CD4-positive, alpha-beta T cell treated with Interleukin-1 beta for 1 hour (primary cell): ENCODE measurements around the gene ZNF407.

Experiments
- DNase-seq, 2 donors: peaks; one replicate each; pipeline ENCODE4 v3.0.0-alpha.2; 2020 to 2022

The ZNF407 gene

DNA sequence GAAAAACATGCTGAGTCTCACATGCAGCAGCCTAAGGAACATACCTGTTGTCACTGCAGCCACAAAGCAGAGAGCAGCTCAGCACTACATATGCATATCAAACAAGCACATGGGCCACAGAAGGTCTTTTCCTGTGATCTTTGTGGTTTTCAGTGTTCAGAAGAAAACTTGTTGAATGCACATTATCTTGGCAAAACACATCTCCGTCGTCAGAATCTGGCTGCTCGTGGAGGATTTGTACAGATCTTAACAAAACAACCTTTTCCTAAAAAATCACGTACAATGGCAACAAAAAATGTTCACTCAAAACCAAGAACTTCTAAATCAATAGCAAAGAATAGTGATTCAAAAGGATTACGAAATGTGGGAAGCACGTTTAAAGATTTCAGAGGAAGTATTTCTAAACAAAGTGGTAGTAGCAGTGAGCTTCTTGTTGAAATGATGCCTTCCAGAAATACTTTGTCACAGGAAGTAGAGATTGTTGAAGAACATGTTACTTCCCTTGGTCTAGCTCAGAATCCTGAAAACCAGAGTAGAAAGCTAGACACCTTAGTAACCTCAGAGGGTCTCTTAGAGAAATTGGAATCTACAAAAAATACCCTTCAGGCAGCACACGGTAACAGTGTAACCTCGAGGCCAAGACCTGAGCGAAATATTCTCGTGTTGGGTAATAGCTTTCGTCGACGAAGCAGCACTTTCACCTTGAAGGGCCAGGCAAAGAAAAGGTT lies 34.1 kb downstream of the ZNF407 start:
- peak in 1 of 2 donors; percentile 22 for DNase-seq

DNA sequence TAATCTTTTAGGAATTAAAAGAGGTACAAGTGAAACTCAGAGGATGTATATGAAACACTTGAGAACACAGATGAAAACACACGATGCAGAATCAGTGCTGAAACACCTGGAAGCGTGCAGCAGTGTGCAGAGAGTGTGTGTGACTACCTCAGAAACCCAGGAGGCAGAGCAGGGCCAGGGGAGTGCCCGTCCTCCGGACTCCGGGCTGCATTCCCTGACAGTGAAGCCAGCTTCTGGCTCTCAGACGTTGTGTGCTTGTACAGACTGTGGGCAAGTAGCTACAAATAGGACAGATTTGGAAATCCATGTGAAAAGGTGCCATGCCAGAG lies 34.6 kb downstream of the ZNF407 start:
- DNase-seq: no peak

DNA sequence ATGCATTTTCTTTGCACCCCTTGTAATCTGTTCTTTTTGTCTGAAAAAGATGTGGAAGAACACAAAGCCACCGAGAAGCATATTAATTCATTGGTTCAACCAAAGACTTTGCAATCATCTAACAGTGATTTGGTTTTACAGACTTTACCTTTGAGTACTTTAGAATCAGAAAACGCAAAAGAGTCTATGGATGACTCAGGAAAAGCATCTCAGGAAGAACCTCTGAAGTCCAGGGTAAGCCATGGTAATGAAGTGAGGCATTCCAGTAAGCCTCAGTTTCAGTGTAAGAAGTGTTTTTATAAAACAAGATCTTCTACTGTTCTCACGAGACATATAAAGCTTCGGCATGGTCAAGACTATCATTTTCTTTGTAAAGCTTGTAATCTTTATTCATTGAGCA lies 35.2 kb downstream of the ZNF407 start:
- DNase-seq: no peak

DNA sequence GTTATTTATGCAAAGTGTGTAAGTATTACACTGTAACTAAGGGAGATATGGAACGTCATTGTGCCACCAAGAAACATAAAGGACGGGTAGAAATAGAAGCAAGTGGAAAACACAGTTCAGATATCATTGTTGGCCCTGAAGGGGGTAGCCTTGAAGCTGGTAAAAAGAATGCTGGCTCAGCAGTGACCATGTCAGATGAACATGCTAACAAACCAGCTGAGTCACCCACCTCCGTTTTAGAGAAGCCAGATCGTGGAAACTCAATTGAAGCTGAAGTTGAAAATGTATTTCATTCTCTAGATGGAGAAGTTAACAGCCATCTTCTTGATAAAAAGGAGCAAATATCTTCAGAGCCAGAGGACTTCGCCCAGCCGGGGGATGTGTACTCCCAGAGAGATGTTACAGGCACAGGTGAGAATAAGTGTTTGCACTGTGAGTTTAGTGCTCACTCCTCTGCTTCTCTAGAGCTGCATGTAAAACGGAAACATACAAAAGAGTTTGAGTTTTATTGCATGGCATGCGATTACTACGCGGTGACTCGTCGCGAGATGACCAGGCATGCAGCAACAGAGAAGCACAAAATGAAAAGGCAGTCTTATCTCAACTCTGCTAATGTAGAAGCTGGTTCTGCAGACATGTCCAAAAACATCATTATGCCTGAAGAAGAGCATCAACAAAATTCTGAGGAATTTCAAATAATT lies 36.1 kb downstream of the ZNF407 start:
- DNase-seq: no peak

DNA sequence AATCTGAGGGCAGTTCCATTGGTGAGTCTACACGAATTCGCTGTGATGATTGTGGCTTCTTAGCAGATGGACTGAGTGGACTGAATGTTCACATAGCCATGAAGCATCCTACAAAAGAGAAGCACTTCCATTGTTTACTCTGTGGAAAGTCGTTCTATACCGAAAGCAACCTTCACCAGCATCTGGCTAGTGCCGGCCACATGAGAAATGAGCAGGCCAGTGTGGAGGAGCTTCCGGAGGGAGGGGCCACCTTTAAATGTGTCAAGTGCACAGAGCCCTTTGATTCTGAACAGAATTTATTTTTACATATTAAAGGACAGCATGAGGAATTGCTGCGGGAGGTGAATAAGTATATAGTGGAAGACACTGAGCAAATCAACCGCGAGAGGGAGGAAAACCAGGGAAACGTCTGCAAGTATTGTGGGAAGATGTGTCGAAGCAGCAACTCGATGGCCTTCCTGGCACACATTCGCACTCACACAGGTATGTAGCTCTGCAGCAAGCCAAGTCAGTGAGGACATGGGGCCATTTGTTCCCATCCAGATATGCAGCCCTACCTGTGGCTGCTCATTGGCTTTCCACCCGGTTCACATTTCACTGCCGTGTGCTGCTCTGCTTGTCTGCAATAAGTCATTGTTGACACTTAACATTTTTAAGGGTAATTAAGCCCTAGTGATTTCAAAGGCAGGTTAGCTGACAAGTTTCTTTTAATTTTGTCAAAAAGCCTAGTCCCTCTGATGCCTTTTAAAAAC lies 37.7 kb downstream of the ZNF407 start:
- DNase-seq: no peak

DNA sequence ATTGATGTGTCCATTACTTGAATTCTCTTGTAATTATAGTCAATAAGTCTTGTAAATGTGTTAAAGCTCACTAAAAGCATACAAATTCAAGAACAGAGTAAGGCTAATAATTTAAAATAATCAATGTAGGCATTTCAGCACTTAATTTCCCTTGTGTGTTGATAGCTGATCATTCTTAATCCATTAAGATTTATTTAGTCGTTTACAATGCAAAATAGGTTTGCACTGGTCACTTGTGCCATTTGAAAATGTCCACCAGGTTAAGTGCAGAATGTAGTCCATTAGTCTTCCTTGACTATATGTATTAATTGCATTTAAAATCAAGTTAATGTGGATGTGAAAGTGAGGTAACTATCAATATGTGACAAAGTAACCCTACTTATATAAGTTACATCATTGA lies 39.4 kb downstream of the ZNF407 start:
- no peak for DNase-seq

DNA sequence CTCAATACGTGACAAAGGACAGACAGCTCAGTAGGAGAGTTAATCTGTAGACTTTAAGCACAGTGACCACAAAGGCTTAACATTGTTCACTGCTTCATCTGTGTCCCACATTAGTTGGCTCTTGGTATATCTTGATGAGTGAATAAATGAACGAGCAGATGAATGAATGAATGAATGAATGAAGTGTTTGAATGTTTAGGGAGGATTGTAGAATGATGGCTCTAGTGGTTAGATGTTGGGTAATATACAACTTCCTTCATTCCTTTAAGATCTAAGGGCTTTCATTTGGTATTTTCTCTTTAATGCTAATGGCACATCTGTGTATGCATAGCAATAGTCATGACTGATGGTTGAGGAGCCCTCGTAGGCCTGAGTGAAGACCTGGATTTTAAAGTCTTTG lies 40.5 kb downstream of the ZNF407 start:
- no peak for DNase-seq

DNA sequence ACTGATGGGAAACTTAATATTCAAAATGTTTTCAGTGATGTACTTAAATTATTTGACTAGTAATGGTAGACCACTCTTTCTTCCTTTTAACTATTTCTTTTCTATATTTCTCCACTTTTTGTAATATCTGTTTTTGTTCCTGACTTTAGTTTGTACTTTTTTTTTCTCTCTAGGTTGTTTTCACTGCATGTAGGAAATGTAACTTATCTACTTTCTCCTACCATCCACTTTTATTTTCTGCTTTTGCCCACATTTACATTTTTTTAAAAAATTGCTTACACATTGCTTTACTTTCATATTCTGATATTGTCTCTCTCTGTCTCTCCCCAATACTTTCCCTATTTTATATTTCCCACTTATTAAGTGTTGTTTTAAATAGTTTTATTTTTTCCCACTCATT lies 47.0 kb downstream of the ZNF407 start:
- no peak for DNase-seq

DNA sequence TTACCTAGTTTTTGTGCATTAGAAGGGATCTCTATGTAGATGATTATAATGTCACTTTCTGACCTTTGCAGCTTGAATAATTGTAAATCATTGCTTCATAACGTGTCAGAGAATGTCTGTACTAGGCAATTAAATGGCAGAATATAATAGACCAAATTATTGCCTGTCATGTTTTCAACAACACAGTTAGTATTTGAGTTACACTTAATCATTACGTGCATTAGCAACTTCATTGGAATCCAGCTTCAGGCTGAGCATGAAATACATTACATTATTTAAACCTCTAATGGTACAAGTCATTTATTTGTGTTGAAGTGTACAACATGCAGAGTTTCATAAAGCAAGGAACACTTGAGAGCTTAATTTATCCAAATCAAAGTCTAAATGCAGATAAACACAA lies 48.0 kb downstream of the ZNF407 start:
- DNase-seq: no peak

DNA sequence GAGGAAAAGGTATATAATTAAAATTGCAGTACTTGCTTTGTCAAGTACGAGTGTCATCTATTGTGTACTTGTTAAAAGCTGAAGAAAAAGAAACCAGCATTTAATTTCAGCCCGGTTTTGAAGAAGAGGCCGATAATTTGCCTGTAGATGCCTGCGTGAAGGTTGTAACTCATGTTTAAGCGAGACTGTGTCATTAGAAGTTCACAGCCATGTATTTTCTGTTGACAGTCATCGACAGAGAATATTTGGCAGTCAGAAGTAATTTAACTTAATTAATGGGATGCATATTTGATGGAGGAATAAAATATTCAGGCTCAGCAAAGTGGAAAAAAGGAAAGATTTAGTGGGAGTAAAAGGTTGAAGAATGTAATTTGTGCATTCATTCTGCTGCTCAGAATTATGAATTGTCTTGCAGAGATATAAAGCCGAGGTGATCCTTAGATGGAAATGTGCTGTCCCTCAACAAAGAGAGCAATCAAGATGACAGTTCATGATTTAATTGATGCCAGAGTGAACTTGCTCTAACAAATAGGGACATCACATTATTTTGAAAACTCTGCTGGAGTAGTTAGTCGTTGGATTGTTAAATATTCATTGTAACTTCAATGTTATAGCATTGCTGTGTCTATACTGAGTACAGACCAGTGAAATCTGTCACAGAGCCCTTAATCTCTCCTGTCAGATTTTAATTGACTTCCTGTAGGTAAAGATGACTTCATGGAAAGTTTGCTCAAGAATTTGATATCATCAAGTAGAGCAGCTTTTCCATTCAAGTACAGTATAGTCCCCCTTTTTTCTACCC lies 53.9 kb downstream of the ZNF407 start:
- DNase-seq: no peak

DNA sequence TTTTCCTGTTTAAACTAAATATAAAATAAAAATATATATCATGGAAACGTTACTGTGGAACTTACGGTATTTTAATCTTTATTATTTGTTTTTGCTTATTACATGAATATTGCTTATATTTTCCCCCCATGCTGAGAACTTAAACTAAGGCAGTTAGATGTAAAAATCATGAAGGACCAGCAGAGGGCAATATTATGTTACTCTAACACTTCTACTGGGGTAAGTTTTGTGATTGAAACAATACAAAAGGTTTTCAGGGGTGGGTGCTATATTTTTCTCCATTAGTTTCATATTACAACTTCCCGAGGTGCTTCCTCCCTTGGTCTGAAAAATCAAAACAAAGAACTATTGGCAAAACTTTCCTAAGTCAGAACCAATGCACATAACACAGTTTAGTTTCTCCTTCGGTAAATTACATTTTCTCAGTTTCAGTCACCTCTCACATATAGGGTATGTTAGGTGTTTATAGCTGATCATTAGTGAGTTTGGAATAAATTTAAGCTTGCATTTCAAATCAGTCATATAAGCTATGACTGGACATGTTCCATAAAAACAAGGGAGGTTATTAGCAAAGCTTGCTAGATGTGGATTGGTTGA lies 54.8 kb downstream of the ZNF407 start:
- DNase-seq: peak in 1 of 2 donors; percentile 48

DNA sequence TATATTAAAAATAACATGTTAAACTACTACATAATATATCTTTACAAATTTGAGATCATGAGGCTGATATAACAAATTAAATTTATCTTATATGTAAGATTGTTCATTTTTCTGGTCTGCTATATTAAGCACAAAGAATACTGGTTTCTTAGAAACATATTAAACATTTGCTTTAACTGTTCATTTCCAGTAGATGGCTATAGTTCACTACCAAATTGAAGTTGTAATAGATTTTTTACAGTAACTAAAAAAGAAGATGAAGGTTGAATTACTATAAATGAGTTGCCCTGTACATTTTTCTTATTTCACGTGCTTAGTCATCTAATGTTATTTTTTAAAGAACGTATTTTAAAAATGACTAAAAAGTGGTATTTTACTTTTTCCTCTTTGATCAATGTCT lies 57.0 kb downstream of the ZNF407 start:
- DNase-seq: no peak

DNA sequence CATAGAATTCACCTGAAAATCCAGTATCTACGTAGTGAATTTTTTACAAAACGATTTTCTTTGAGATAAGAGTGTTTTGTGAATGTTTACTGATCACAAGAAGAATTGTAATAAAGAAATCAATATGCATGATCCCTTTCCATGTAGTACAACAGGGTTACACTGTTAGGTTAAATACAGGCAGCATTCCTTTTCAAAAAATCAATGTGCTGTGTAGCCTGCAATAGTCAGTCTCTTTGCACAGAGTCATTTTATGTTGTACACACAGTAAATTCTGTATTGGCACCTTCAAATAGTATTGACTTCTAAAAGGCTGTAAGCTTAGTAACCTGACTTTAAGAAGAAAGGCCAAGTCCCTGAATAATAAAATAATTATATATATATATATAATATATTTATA lies 63.3 kb downstream of the ZNF407 start:
- no peak for DNase-seq

DNA sequence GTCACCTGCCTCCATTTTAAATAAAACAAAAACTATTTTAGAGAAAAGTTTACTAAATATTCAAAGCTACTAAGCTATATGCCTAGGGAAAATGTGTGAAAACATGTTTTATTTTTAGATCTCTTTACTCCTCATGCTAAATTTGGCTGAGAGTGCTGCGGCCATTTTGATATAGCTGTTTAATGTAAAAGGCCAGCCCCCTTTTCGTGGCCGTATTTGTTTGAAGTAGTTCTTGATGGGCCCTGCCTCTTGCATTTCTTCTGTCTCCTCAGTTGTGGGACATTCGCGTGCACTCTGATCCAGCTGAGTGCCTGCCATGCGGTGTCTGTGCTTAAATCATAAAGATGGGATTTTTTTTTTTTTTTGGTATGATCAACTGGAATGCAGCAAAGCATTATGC lies 64.0 kb downstream of the ZNF407 start:
- no peak for DNase-seq

DNA sequence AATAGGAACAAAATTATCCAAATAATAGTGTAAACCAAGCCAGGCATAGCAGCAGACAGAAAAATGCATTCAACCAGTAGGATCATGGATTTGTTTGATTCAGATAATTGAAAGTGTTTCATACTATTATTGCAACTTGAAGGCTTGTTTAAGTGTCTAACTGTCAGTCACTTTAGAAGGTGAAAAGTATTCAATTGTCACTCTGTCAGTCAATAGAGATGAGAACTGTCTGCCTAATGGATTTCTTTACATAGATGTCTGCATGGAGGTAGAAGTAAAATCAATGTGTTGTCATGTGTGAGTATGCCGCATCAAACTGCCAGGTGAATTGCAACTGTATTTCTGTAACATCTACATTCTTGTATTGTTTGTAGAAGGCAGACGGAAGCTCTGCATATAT lies 65.0 kb downstream of the ZNF407 start:
- no peak for DNase-seq

DNA sequence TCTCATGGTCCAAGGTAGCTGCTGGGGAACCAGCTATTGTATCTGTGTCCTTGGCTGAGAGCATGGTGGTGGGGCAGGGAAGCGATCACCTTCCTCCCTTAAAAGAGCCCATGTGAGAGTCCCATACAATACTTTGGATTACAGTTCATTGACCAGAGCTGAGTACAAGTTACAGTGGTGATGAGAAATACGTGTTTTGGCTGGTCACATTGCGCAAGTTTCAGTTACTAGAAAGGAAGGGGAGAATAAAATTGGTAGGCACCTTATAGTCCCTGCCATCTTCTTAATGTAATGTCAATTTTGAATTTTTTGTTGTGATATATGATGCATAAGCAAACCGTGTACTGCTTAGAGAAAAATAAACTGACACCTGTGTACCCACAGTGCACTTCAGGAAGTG lies 67.7 kb downstream of the ZNF407 start:
- DNase-seq: no peak

DNA sequence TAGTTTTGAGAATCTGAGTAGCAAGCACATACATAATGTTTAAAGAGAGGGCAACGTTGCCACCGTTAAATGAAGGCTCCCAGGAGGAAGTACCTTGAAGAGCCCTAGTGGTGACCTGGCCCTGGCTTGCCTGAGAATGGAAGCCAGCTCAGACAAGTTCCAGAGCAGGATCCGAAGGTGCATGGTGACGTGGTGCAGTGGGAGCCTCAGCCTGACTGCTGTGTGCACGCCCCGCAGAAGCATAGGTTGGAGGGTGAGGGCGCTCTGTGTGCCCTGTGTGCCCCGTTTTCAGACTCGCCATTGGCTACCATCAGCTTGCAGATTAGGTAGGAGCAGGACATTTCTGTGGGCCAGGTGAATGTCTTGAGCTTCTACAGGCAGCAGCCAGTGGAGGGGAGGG lies 68.2 kb downstream of the ZNF407 start:
- DNase-seq: no peak

DNA sequence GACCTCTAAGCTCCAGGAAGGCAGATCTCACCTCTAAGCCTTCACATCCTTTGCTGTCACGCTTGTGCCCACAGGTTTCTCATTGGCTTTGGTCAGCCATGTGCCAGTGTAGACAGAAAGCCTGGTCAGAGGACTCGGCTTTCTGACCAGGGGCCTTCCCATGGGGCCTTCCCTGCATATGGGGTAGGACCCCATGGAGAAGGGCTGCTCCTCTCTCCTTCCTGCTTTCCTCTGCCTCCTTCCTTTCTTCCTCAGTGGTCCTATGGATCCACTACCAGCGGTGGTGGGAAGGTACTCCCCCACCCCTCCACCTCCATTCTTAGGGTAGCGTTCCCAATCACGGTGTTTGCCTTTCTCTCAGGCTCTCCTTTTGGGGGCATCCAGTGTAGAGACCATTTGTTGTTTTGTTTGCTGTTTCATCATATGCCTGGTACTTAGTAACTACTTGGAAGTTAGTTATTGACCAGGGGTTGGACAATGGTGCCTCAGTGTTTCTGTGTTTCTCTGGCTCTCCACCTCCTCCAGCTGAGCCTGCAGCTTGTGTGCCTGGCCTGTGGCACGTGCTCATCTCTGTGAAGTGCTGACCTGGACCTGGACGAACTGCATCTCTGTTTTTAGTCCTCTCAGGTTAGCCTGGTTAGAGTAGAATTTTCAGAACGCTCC lies 71.6 kb downstream of the ZNF407 start:
- DNase-seq: no peak

DNA sequence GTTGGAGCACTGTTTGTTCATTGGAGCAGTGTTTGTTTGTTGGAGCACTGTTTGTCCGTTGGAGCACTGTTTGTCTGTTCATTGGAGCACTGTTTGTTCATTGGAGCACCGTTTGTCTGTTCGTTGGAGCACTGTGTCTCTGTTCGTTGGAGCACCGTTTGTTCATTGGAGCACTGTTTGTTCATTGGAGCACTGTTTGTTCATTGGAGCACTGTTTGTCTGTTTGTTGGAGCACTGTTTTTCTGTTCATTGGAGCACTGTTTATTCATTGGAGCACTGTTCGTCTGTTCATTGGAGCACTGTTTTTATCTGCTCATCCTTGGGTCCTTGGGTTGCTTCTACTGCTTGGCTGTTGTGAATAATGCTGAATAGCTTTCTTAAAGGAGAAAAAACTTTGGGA lies 74.7 kb downstream of the ZNF407 start:
- no peak for DNase-seq

DNA sequence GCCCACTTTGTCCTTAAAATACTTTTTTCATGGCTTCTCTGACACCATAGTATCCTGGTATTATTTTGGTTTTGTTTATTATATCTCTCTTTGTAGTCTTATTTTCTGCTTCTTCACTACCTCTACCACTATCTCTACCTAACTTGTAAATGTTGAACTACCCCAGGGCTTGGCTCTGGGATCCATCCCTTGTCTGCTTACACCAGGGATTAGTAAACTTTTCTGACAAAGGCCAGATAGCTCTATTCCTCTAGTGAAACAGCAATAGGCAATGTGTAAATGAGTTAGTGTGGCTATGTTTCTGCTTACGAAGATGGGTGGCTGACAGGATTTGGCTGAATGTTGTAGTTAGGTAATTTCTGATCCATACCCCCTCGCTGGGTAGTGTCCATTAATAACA lies 76.8 kb downstream of the ZNF407 start:
- no peak for DNase-seq

DNA sequence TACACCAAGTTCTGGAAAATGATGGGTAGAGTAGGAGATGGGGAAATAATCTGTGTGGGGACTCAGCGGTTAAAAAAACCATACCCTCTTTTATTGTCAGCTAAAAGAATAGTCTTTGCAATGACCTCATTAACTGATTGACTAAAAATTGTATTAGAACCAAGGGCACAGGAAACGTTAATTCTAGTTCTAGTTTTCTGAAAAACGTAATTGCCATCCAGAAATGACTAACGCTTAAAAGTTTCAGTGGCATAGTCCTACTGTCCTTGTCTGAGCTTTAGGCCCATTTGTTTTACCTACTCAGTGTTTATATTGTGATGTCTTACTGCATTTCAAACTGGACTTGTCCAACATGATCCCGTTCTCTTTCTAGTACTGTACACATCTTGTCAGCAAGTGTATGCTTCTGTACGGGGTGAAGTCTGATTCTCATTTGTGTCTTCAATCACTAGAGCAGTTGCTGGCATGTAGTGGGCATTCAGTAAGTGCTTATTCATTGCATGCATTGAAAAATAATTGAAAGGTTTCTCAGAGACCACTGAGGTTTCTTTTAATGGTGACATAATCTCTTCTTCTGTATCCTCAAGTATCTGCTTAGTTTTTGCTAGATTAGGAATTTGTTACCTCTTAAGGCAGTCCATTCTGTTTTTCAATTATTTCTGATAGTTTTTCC lies 81.5 kb downstream of the ZNF407 start:
- no peak for DNase-seq

DNA sequence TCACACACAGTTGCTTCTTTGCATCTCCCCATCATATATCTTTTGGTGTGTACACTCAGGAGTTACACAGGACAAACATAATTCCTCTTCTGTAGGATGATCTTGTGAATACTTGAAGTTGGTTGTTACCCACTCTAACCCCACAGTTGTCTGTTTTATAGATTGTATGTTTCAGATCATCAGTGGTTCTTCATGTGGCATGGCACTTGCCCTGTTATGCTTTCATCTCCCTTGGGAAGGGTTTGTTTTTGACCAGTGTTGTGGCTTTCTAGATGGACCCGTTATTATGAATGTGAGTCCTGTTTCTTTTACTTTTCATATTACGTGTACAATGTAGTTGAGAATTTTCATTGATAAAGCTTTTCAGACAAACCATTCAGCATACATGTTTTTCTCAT lies 82.0 kb downstream of the ZNF407 start:
- no peak for DNase-seq
